ENCODE measurements around the gene EFCAB12. TPM values are rescaled to one million over a fixed set of nuclear protein-coding genes. Genes with fewer than 3 reads are reported as not detected.

Gene EFCAB12
- total and polyA plus RNA-seq, 5 donors = 0.29 to 0.72 (median 0.38) TPM

GRCh38 chr3:129462361-129462968, 34.0 kb upstream of the EFCAB12 start:
- ATAC-seq = peak; percentile 71 to 80
- Histone ChIP-seq H3K9me3 (ENCODE audit: control insufficient read depth, low read length) (no peaks in the 10 kb centered on the region), H3K4me1 (ENCODE audit: control insufficient read depth, insufficient read depth, low read length) (no peaks in the 10 kb centered on the region), H3K27me3 (ENCODE audit: control insufficient read depth, insufficient read depth) (no peaks in the 10 kb centered on the region), H3K4me3 (ENCODE audit: low read length) (no peak overlapping the region), H3K27ac (ENCODE audit: low read length) (peak overlapping the region; percentile 81)
- 51% methylated on average over 3 of the region's 3 CpGs for WGBS
- no peak for DNase-seq
- intact Hi-C loops (cut with DNase I) = no loop called here

- Histone ChIP-seq H3K4me3 (ENCODE audit: low read length) (no peak overlapping the region), H3K27ac (ENCODE audit: low read length) (peak overlapping the region; percentile 98), H3K9me3 (ENCODE audit: control insufficient read depth, low read length) (no peaks in the 10 kb centered on the region), H3K27me3 (ENCODE audit: control insufficient read depth, insufficient read depth) (no peaks in the 10 kb centered on the region), H3K4me1 (ENCODE audit: control insufficient read depth, insufficient read depth, low read length) (no peaks in the 10 kb centered on the region)
- intact Hi-C loops (cut with DNase I) = no loop called here
- WGBS = 55% methylated on average over 6 of the region's 6 CpGs
- ATAC-seq (peak; percentile 95), DNase-seq (peak; percentile 65 to 80 (median 78))
These were observed 33.2 kb upstream of the EFCAB12 start for GRCh38 chr3:129461461-129462146.

- no peak for DNase-seq
- intact Hi-C loops (cut with DNase I) = no loop called here
- H3K9me3 ChIP-seq (ENCODE audit: control insufficient read depth, low read length) = no peaks in the 10 kb centered on the region
- H3K27ac ChIP-seq (ENCODE audit: low read length) = peak overlapping the region; percentile 98
- no peaks in the 10 kb centered on the region for H3K27me3 ChIP-seq (ENCODE audit: control insufficient read depth, insufficient read depth)
- 78% methylated on average over 1 of the region's 1 CpG for WGBS
- no peak overlapping the region for H3K4me3 ChIP-seq (ENCODE audit: low read length)
- ATAC-seq = no peak
- no peaks in the 10 kb centered on the region for H3K4me1 ChIP-seq (ENCODE audit: control insufficient read depth, insufficient read depth, low read length)
These were observed 32.6 kb upstream of the EFCAB12 start for GRCh38 chr3:129461022-129461421.

GRCh38 chr3:129460572-129460971, 32.1 kb upstream of the EFCAB12 start:
- H3K27me3 ChIP-seq (ENCODE audit: control insufficient read depth, insufficient read depth) = no peaks in the 10 kb centered on the region
- no peak overlapping the region for H3K4me3 ChIP-seq (ENCODE audit: low read length)
- no peaks in the 10 kb centered on the region for H3K4me1 ChIP-seq (ENCODE audit: control insufficient read depth, insufficient read depth, low read length)
- 96% methylated on average over 2 of the region's 2 CpGs for WGBS
- ATAC-seq = no peak
- intact Hi-C loops (cut with DNase I) = no loop called here
- H3K27ac ChIP-seq (ENCODE audit: low read length) = peak overlapping the region; percentile 45
- DNase-seq = no peak
- no peaks in the 10 kb centered on the region for H3K9me3 ChIP-seq (ENCODE audit: control insufficient read depth, low read length)

- no peak for ATAC-seq
- Histone ChIP-seq H3K9me3 (ENCODE audit: control insufficient read depth, low read length) (no peaks in the 10 kb centered on the region), H3K4me1 (ENCODE audit: control insufficient read depth, insufficient read depth, low read length) (no peaks in the 10 kb centered on the region), H3K4me3 (ENCODE audit: low read length) (no peak overlapping the region), H3K27ac (ENCODE audit: low read length) (no peak overlapping the region), H3K27me3 (ENCODE audit: control insufficient read depth, insufficient read depth) (no peaks in the 10 kb centered on the region)
- intact Hi-C loops (cut with DNase I) = no loop called here
- WGBS = 98% methylated on average over 3 of the region's 3 CpGs
- no peak for DNase-seq
These were observed 31.7 kb upstream of the EFCAB12 start for GRCh38 chr3:129460155-129460554.

- no peaks in the 10 kb centered on the region for H3K9me3 ChIP-seq (ENCODE audit: control insufficient read depth, low read length)
- no peak overlapping the region for H3K27ac ChIP-seq (ENCODE audit: low read length)
- intact Hi-C loops (cut with DNase I) = no loop called here
- H3K27me3 ChIP-seq (ENCODE audit: control insufficient read depth, insufficient read depth) = no peaks in the 10 kb centered on the region
- 49% methylated on average over 1 of the region's 1 CpG for WGBS
- H3K4me1 ChIP-seq (ENCODE audit: control insufficient read depth, insufficient read depth, low read length) = no peaks in the 10 kb centered on the region
- H3K4me3 ChIP-seq (ENCODE audit: low read length) = no peak overlapping the region
- no peak for DNase-seq
- ATAC-seq = no peak
These were observed 25.3 kb upstream of the EFCAB12 start for GRCh38 chr3:129453732-129454131.

- Histone ChIP-seq H3K9me3 (ENCODE audit: control insufficient read depth, low read length) (no peaks in the 10 kb centered on the region), H3K27ac (ENCODE audit: low read length) (no peak overlapping the region), H3K27me3 (ENCODE audit: control insufficient read depth, insufficient read depth) (no peaks in the 10 kb centered on the region), H3K4me3 (ENCODE audit: low read length) (no peak overlapping the region), H3K4me1 (ENCODE audit: control insufficient read depth, insufficient read depth, low read length) (no peaks in the 10 kb centered on the region)
- WGBS = 48% methylated on average over 5 of the region's 5 CpGs
- intact Hi-C loops (cut with DNase I) = no loop called here
- DNase-seq = no peak
- ATAC-seq = peak in 1 of 2 donors; percentile 34
These were observed 21.1 kb upstream of the EFCAB12 start for GRCh38 chr3:129449279-129450115.

GRCh38 chr3:129448186-129448895, 19.9 kb upstream of the EFCAB12 start:
- DNase-seq (no peak), ATAC-seq (no peak)
- intact Hi-C loops (cut with DNase I) = no loop called here
- WGBS = 91% methylated on average over 18 of the region's 18 CpGs
- Histone ChIP-seq H3K27me3 (ENCODE audit: control insufficient read depth, insufficient read depth) (no peaks in the 10 kb centered on the region), H3K4me3 (ENCODE audit: low read length) (no peak overlapping the region), H3K4me1 (ENCODE audit: control insufficient read depth, insufficient read depth, low read length) (peaks cover 6% of the 10 kb centered on the region), H3K27ac (ENCODE audit: low read length) (no peak overlapping the region), H3K9me3 (ENCODE audit: control insufficient read depth, low read length) (no peaks in the 10 kb centered on the region)

GRCh38 chr3:129446926-129447325, 18.5 kb upstream of the EFCAB12 start:
- Histone ChIP-seq H3K4me3 (ENCODE audit: low read length) (no peak overlapping the region), H3K9me3 (ENCODE audit: control insufficient read depth, low read length) (no peaks in the 10 kb centered on the region), H3K27ac (ENCODE audit: low read length) (no peak overlapping the region), H3K27me3 (ENCODE audit: control insufficient read depth, insufficient read depth) (no peaks in the 10 kb centered on the region), H3K4me1 (ENCODE audit: control insufficient read depth, insufficient read depth, low read length) (peaks cover 13% of the 10 kb centered on the region)
- no peak for ATAC-seq
- intact Hi-C loops (cut with DNase I) = no loop called here
- 63% methylated on average over 1 of the region's 1 CpG for WGBS
- DNase-seq = no peak

- intact Hi-C loops (cut with DNase I) = no loop called here
- H3K27me3 ChIP-seq (ENCODE audit: control insufficient read depth, insufficient read depth) = no peaks in the 10 kb centered on the region
- ATAC-seq (no peak), DNase-seq (no peak)
- WGBS = 82% methylated on average over 3 of the region's 3 CpGs
- H3K27ac ChIP-seq (ENCODE audit: low read length) = no peak overlapping the region
- H3K4me1 ChIP-seq (ENCODE audit: control insufficient read depth, insufficient read depth, low read length) = peaks cover 18% of the 10 kb centered on the region
- no peak overlapping the region for H3K4me3 ChIP-seq (ENCODE audit: low read length)
- no peaks in the 10 kb centered on the region for H3K9me3 ChIP-seq (ENCODE audit: control insufficient read depth, low read length)
These were observed 17.0 kb upstream of the EFCAB12 start for GRCh38 chr3:129445471-129445870.

GRCh38 chr3:129442947-129443346, 14.5 kb upstream of the EFCAB12 start:
- H3K9me3 ChIP-seq (ENCODE audit: control insufficient read depth, low read length) = no peaks in the 10 kb centered on the region
- H3K4me3 ChIP-seq (ENCODE audit: low read length) = no peak overlapping the region
- intact Hi-C loops (cut with DNase I) = no loop called here
- peaks cover 22% of the 10 kb centered on the region for H3K4me1 ChIP-seq (ENCODE audit: control insufficient read depth, insufficient read depth, low read length)
- no peak for ATAC-seq
- peak overlapping the region; percentile 57 for H3K27ac ChIP-seq (ENCODE audit: low read length)
- H3K27me3 ChIP-seq (ENCODE audit: control insufficient read depth, insufficient read depth) = no peaks in the 10 kb centered on the region
- no peak for DNase-seq

Measured in right cardiac atrium (tissue), 5 donors.